HCT116 (cell line): ENCODE results near the gene HLA-DOA. TPM values are rescaled to one million over a fixed set of nuclear protein-coding genes. Genes with fewer than 3 reads are reported as not detected.

Source experiments
- ATAC-seq: fragments of 200-7000 bp; cut with Tn5 transposase; 2 replicates; pipeline ENCODE4 v1.9.1; 2020; ENCODE audit warnings: mild to moderate bottlenecking, moderate library complexity
- BruUV-seq: library from RNA; stranded (reverse); fragments of 400-500 nt; replicated peaks from 2 replicates; lab custom pipeline; 2021; lab: Mats Ljungman, UMichigan
- CTCF ChIA-PET: fragments of 300-600 bp; sonication (Branson Sonifier 250); formaldehyde crosslinking; loops from one replicate; lab custom pipeline; 2021; ENCODE audit warnings: antibody characterized with exemption; lab: Charles Lee
- POLR2A ChIA-PET: fragments of 300-600, 350-600 bp; sonication (Branson Sonifier 250); formaldehyde crosslinking; loops from one replicate; lab custom pipeline; 2021; ENCODE audit warnings: antibody characterized with exemption; lab: Charles Lee
- RAD21 ChIA-PET, 2 experiments: fragments of 300-600 bp; sonication (Branson Sonifier 250); formaldehyde crosslinking; loops; one replicate each; lab custom pipeline; 2023; ENCODE audit warnings: low total read pairs in 2 of 2; ENCODE audit not compliant: uncharacterized antibody in 2 of 2, unreplicated experiment in 2 of 2, low non-redundant PET in 1 of 2; lab: Charles Lee
- DNase-seq: peaks from one replicate; pipeline ENCODE4 v3.0.0-alpha.2; 2010; ENCODE audit warnings: low read depth, low spot score
- H2AFZ ChIP-seq: fragments of 200-600 bp; shearing (Covaris generic), sonication (generic); 2 replicates; pipeline ENCODE4 v1.6.1; 2017; ENCODE audit warnings: low read depth, mixed run types, mixed read lengths, antibody characterized with exemption, low read length; ENCODE audit not compliant: poor library complexity, severe bottlenecking
- H3K27ac ChIP-seq: 2 replicates; pipeline ENCODE4 v1.5.1; 2012; ENCODE audit warnings: low read depth, low read length
- H3K27me3 ChIP-seq: fragments of 200-600 bp; sonication (generic); 2 replicates; pipeline ENCODE4 v1.6.1; 2016; ENCODE audit warnings: mixed run types, low read length, mixed read lengths; ENCODE audit not compliant: insufficient read depth
- H3K36me3 ChIP-seq, 2 experiments: fragments of 200-500 bp in 1 of 2; fragments of 200-600 bp in 1 of 2; sonication (Bioruptor generic) in 1 of 2; sonication (generic) in 1 of 2; 2 replicates each; pipeline versions ENCODE4 v1.5.1 to v1.6.1; 2014 to 2016; ENCODE audit warnings: low read length in 2 of 2, inconsistent platforms in 1 of 2, mixed read lengths in 1 of 2, mixed run types in 1 of 2; ENCODE audit not compliant: insufficient read depth in 2 of 2, control insufficient read depth in 1 of 2
- H3K4me1 ChIP-seq, 2 experiments: fragments of 200-600 bp in 1 of 2; sonication (generic) in 1 of 2; 2 replicates each; pipeline versions ENCODE4 v1.5.1 to v1.6.1; 2012 to 2017; ENCODE audit warnings: low read length in 2 of 2, inconsistent platforms in 1 of 2, mild to moderate bottlenecking in 1 of 2, mixed read lengths in 1 of 2, mixed run types in 1 of 2, moderate library complexity in 1 of 2; ENCODE audit not compliant: insufficient read depth in 2 of 2, control insufficient read depth in 1 of 2
- H3K4me2 ChIP-seq: fragments of 200-600 bp; sonication (generic); 2 replicates; pipeline ENCODE4 v1.6.1; 2017; ENCODE audit warnings: mixed run types, low read length, mixed read lengths
- H3K4me3 ChIP-seq, 2 experiments: fragments of 200-600 bp in 1 of 2; sonication (generic) in 1 of 2; replicated peaks in 1 of 2; 2 replicates each; pipeline ENCODE4 v1.5.1; 2011 to 2016; ENCODE audit warnings: low read length in 2 of 2, control low read depth in 1 of 2, low read depth in 1 of 2, mild to moderate bottlenecking in 1 of 2, mixed read lengths in 1 of 2, mixed run types in 1 of 2
- H3K79me2 ChIP-seq: fragments of 200-600 bp; sonication (generic); 2 replicates; pipeline ENCODE4 v1.6.1; 2017; ENCODE audit warnings: mild to moderate bottlenecking, mixed run types, low read length, moderate library complexity, mixed read lengths; ENCODE audit not compliant: insufficient read depth
- H3K9ac ChIP-seq: fragments of 200-600 bp; sonication (generic); 2 replicates; pipeline ENCODE4 v1.6.1; 2016; ENCODE audit warnings: low read length, mixed read lengths
- H3K9me2 ChIP-seq: fragments of 200-600 bp; sonication (generic), shearing (Covaris generic); 2 replicates; pipeline ENCODE4 v1.6.1; 2017; ENCODE audit warnings: mixed run types, mild to moderate bottlenecking, moderate library complexity; ENCODE audit not compliant: insufficient read depth
- H3K9me3 ChIP-seq, 2 experiments: fragments of 200-500 bp in 1 of 2; fragments of 200-600 bp in 1 of 2; sonication (Bioruptor generic) in 1 of 2; sonication (generic) in 1 of 2; 2 replicates each; pipeline ENCODE4 v1.6.1; 2014 to 2017; ENCODE audit warnings: low read length in 2 of 2, mixed read lengths in 2 of 2, inconsistent platforms in 1 of 2, low read depth in 1 of 2, mild to moderate bottlenecking in 1 of 2, mixed run types in 1 of 2, moderate library complexity in 1 of 2; ENCODE audit not compliant: control insufficient read depth in 1 of 2, insufficient read depth in 1 of 2
- H4K20me1 ChIP-seq: fragments of 200-600 bp; sonication (generic), shearing (Covaris generic); 2 replicates; pipeline ENCODE4 v1.6.1; 2017; ENCODE audit warnings: mixed run types, mild to moderate bottlenecking, moderate library complexity; ENCODE audit not compliant: insufficient read depth
- EGR1 ChIP-seq: IDR thresholded peaks from 2 replicates; pipeline ENCODE4 v1.6.1; 2012; ENCODE audit warnings: low read depth
- EZH2 ChIP-seq: fragments of 200-600 bp; sonication (generic); IDR thresholded peaks from 2 replicates; pipeline ENCODE4 v1.6.1; 2017; ENCODE audit warnings: antibody characterized with exemption, mixed run types
- EZH2phosphoT487 ChIP-seq: fragments of 200-600 bp; IDR thresholded peaks from 2 replicates; pipeline ENCODE4 v1.6.1; 2018; ENCODE audit warnings: antibody characterized with exemption, borderline replicate concordance
- FOSL1 ChIP-seq: IDR thresholded peaks from 2 replicates; pipeline ENCODE4 v1.6.1; 2012; ENCODE audit warnings: low read depth
- JUND ChIP-seq: IDR thresholded peaks from 2 replicates; pipeline ENCODE4 v1.6.1; 2012
- POLR2A ChIP-seq: IDR thresholded peaks from 2 replicates; pipeline ENCODE4 v1.7.0; 2011; ENCODE audit warnings: borderline replicate concordance; ENCODE audit not compliant: insufficient read depth, insufficient read length; ENCODE audit errors: extremely low read depth
- POLR2AphosphoS5 ChIP-seq: IDR thresholded peaks from 2 replicates; pipeline ENCODE4 v1.6.1; 2011; ENCODE audit warnings: mild to moderate bottlenecking, low read depth, low read length, moderate library complexity
- RAD21 ChIP-seq: IDR thresholded peaks from 2 replicates; pipeline ENCODE4 v1.6.1; 2012; ENCODE audit warnings: low read depth, mild to moderate bottlenecking
- SIN3A ChIP-seq: IDR thresholded peaks from 2 replicates; pipeline ENCODE4 v1.6.1; 2012; ENCODE audit warnings: low read depth
- SP1 ChIP-seq: IDR thresholded peaks from 2 replicates; pipeline ENCODE4 v1.6.1; 2012; ENCODE audit warnings: low read depth
- SRF ChIP-seq: IDR thresholded peaks from 2 replicates; pipeline ENCODE4 v1.6.1; 2012; ENCODE audit warnings: low read depth
- TCF7L2 ChIP-seq: IDR thresholded peaks from 2 replicates; pipeline ENCODE4 v1.7.0; 2011; ENCODE audit warnings: borderline replicate concordance, inconsistent platforms; ENCODE audit not compliant: insufficient read depth, insufficient read length; ENCODE audit errors: extremely low read depth
- ZFX ChIP-seq: fragments of 450-650 bp; IDR thresholded peaks from 2 replicates; pipeline ENCODE4 v1.6.1; 2017
- ZNF274 ChIP-seq: fragments of 200-500 bp; sonication (Bioruptor generic); IDR thresholded peaks from 2 replicates; pipeline ENCODE4 v1.6.1; 2014; ENCODE audit warnings: mild to moderate bottlenecking, low read depth, low read length, inconsistent platforms
- intact Hi-C: fragments of 100-400 bp; cut with micrococcal nuclease; formaldehyde crosslinking; loops from 2 replicates; pipeline ENCODE4 v1.10.0; 2022
- total RNA-seq: library from RNA; stranded (reverse); gene quantifications from one replicate; pipeline ENCODE4 v1.2.1, GENCODE V29; 2021; ENCODE audit not compliant: unreplicated experiment
- TF ChIP-seq, protein P1 (sequence below): IDR thresholded peaks from 2 replicates; pipeline ENCODE4 v1.6.1; 2012; ENCODE audit warnings: low read depth
- TF ChIP-seq, protein P2 (sequence below), 3 experiments: fragments of 200-600 bp in 1 of 3; sonication (generic) in 1 of 3; IDR thresholded peaks in 2 of 3; conservative IDR thresholded peaks in 1 of 3; 2 replicates each; pipeline ENCODE4 v1.5.1; 2012 to 2017; ENCODE audit warnings: low read depth in 2 of 3, low read length in 2 of 3, antibody characterized with exemption in 1 of 3, borderline replicate concordance in 1 of 3, control low read depth in 1 of 3, mild to moderate bottlenecking in 1 of 3, mixed read lengths in 1 of 3, mixed run types in 1 of 3, moderate library complexity in 1 of 3; ENCODE audit not compliant: insufficient read depth in 1 of 3
- TF ChIP-seq, protein P3 (sequence below): IDR thresholded peaks from 2 replicates; pipeline ENCODE4 v1.6.1; 2011; ENCODE audit warnings: mild to moderate bottlenecking, low read length, moderate library complexity; ENCODE audit not compliant: insufficient replicate concordance; ENCODE audit errors: extremely low read depth

HLA-DOA gene
- total RNA-seq, 1 experiment from 2014 or later: 0.39 TPM

DNA sequence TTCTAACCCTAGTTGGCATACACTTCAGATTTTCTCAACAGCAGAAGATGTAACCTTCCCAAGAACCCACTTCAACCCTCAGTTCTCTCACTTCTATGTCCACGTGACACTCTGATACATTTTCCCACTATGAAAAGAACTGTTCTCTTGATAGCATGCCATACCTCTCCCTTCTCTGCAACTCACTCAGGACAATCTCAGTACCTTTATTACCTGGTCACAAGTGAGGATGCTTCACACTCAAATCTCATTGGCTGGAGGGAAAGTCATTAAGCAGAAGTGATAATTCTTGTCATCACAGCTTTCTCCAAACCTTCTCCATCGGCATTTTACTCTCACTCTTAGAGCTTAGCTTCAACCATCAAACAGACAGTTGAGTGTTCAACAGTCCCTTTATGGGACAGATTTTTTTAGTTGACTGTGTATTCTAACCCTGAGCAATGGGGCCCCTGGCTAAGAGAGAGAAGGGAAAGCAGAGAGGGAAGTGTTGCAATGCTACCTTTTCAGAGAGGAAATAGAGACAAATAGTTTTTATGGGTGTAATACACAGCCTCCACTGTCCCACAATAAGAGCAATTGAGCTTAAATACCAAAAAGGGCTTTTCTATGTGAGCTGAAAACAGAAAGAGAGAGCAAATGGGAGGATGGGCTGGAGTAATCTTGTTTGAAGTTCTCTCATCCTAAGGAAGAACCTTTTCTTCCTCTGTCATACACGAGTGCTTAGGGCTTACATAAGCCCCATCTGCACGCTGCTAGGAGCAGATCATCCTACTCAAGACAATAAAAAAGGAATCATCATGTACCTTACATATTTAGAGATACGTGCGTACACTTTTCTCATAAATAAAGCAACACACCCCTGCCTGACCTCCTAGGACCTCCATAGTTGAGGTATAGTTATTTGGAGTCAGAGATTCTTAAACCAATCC is 48.1 kb upstream of the HLA-DOA start:
- no peak overlapping the region for H3K27ac ChIP-seq
- no peak for TF ChIP-seq POLR2AphosphoS5
- TF ChIP-seq EZH2: no peak
- TF ChIP-seq, protein P1, sequence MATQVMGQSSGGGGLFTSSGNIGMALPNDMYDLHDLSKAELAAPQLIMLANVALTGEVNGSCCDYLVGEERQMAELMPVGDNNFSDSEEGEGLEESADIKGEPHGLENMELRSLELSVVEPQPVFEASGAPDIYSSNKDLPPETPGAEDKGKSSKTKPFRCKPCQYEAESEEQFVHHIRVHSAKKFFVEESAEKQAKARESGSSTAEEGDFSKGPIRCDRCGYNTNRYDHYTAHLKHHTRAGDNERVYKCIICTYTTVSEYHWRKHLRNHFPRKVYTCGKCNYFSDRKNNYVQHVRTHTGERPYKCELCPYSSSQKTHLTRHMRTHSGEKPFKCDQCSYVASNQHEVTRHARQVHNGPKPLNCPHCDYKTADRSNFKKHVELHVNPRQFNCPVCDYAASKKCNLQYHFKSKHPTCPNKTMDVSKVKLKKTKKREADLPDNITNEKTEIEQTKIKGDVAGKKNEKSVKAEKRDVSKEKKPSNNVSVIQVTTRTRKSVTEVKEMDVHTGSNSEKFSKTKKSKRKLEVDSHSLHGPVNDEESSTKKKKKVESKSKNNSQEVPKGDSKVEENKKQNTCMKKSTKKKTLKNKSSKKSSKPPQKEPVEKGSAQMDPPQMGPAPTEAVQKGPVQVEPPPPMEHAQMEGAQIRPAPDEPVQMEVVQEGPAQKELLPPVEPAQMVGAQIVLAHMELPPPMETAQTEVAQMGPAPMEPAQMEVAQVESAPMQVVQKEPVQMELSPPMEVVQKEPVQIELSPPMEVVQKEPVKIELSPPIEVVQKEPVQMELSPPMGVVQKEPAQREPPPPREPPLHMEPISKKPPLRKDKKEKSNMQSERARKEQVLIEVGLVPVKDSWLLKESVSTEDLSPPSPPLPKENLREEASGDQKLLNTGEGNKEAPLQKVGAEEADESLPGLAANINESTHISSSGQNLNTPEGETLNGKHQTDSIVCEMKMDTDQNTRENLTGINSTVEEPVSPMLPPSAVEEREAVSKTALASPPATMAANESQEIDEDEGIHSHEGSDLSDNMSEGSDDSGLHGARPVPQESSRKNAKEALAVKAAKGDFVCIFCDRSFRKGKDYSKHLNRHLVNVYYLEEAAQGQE: no peak
- TF ChIP-seq SRF: no peak
- no peak for TF ChIP-seq POLR2A
- TF ChIP-seq SIN3A: no peak
- no peak for TF ChIP-seq ZNF274
- TF ChIP-seq, protein P2, sequence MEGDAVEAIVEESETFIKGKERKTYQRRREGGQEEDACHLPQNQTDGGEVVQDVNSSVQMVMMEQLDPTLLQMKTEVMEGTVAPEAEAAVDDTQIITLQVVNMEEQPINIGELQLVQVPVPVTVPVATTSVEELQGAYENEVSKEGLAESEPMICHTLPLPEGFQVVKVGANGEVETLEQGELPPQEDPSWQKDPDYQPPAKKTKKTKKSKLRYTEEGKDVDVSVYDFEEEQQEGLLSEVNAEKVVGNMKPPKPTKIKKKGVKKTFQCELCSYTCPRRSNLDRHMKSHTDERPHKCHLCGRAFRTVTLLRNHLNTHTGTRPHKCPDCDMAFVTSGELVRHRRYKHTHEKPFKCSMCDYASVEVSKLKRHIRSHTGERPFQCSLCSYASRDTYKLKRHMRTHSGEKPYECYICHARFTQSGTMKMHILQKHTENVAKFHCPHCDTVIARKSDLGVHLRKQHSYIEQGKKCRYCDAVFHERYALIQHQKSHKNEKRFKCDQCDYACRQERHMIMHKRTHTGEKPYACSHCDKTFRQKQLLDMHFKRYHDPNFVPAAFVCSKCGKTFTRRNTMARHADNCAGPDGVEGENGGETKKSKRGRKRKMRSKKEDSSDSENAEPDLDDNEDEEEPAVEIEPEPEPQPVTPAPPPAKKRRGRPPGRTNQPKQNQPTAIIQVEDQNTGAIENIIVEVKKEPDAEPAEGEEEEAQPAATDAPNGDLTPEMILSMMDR (IDR thresholded peaks at IDR 0.05 in 2 of 3, conservative IDR thresholded peaks at IDR 0.05 in 1 of 3; ENCODE audit: borderline replicate concordance in 1 of 3, insufficient read depth in 1 of 3, low read depth in 2 of 3, low read length in 2 of 3): no peak
- no peak for TF ChIP-seq ZFX
- no peak for TF ChIP-seq RAD21
- no peak for TF ChIP-seq EGR1
- TF ChIP-seq EZH2phosphoT487: no peak
- no peak for TF ChIP-seq FOSL1
- TF ChIP-seq, protein P3, sequence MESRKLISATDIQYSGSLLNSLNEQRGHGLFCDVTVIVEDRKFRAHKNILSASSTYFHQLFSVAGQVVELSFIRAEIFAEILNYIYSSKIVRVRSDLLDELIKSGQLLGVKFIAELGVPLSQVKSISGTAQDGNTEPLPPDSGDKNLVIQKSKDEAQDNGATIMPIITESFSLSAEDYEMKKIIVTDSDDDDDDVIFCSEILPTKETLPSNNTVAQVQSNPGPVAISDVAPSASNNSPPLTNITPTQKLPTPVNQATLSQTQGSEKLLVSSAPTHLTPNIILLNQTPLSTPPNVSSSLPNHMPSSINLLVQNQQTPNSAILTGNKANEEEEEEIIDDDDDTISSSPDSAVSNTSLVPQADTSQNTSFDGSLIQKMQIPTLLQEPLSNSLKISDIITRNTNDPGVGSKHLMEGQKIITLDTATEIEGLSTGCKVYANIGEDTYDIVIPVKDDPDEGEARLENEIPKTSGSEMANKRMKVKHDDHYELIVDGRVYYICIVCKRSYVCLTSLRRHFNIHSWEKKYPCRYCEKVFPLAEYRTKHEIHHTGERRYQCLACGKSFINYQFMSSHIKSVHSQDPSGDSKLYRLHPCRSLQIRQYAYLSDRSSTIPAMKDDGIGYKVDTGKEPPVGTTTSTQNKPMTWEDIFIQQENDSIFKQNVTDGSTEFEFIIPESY: no peak
- TF ChIP-seq SP1: no peak
- TF ChIP-seq TCF7L2: no peak
- no peak for TF ChIP-seq JUND
- H3K27me3 ChIP-seq: peaks cover 6% of the 10 kb centered on the region; the same call in 1 of the 2 replicates
- H3K9me3 ChIP-seq: no peaks in the 10 kb centered on the region
- H3K4me2 ChIP-seq: no peak overlapping the region
- no peaks in the 10 kb centered on the region for H3K9me2 ChIP-seq
- POLR2A ChIA-PET: no interaction called here
- ATAC-seq (no peak), DNase-seq (no peak)
- BruUV-seq: no TSS peak
- H2AFZ ChIP-seq: no peak overlapping the region
- CTCF ChIA-PET: no interaction called here
- intact Hi-C loops: no loop called here
- no peaks in the 10 kb centered on the region for H3K79me2 ChIP-seq
- no peaks in the 10 kb centered on the region for H3K4me1 ChIP-seq
- RAD21 ChIA-PET: no interaction called here
- H4K20me1 ChIP-seq: no peaks in the 10 kb centered on the region
- H3K9ac ChIP-seq: no peak overlapping the region
- H3K4me3 ChIP-seq: no peak overlapping the region
- H3K36me3 ChIP-seq: no peaks in the 10 kb centered on the region
